Stimulated activated CD8-positive, alpha-beta memory T cell treated with anti-CD3 and anti-CD28 coated beads, Interleukin-15, amount 100 ng/mL, for 1 hour (primary cell): Measurements from ENCODE around the gene SOWAHC.
"Not testable (repeated sequence)": the region's sequence is repeated elsewhere in the genome, so short reads cannot be mapped to it uniquely, and the experiment has no call there.

Experiments
- DNase-seq: peaks from one replicate; pipeline ENCODE4 v3.0.0-alpha.2; 2020; ENCODE audit warnings: low read depth

Gene SOWAHC

GRCh38 chr2:109613922-109614714 is at the start of gene SOWAHC, which contains the start of gene SEPTIN10:
Gene SOWAHC (plus strand): TSS chr2:109614364. CDS start chr2:109614490, 126 bp downstream.
Gene SEPTIN10 (minus strand): TSS chr2:109613966. CDS start chr2:109613827, 139 bp downstream.
- peak; percentile 51 for DNase-seq

GRCh38 chr2:109575373-109575772 is 38.8 kb upstream of the SOWAHC start:
- no peak for DNase-seq

GRCh38 chr2:109577630-109578029 is 36.5 kb upstream of the SOWAHC start:
- DNase-seq: not testable (repeated sequence)

- DNase-seq: no peak
Measured at GRCh38 chr2:109582928-109583895, 31.0 kb upstream of the SOWAHC start.

- no peak for DNase-seq
Measured at GRCh38 chr2:109586687-109587086, 27.5 kb upstream of the SOWAHC start.

- no peak for DNase-seq
Measured at GRCh38 chr2:109591206-109591605, 23.0 kb upstream of the SOWAHC start.

GRCh38 chr2:109592905-109593304 is 21.3 kb upstream of the SOWAHC start:
- no peak for DNase-seq

GRCh38 chr2:109594246-109594885 is 19.8 kb upstream of the SOWAHC start:
- DNase-seq: no peak

- no peak for DNase-seq
Measured at GRCh38 chr2:109595644-109596043, 18.5 kb upstream of the SOWAHC start.

- DNase-seq: no peak
Measured at GRCh38 chr2:109597283-109597682, 16.9 kb upstream of the SOWAHC start.

GRCh38 chr2:109601783-109602182 is 12.4 kb upstream of the SOWAHC start:
- DNase-seq: no peak

GRCh38 chr2:109602617-109603188 is 11.5 kb upstream of the SOWAHC start:
- no peak for DNase-seq

GRCh38 chr2:109604597-109604996 is 9.6 kb upstream of the SOWAHC start:
- no peak for DNase-seq

GRCh38 chr2:109607766-109608165 is 6.4 kb upstream of the SOWAHC start:
- DNase-seq: no peak

GRCh38 chr2:109609352-109610024 is 4.7 kb upstream of the SOWAHC start:
- DNase-seq: no peak

- no peak for DNase-seq
Measured at GRCh38 chr2:109611467-109612095, 2.6 kb upstream of the SOWAHC start.

GRCh38 chr2:109613081-109613921 is 863 bp upstream of the SOWAHC start:
- DNase-seq: no peak

GRCh38 chr2:109614715-109615636 is 812 bp downstream of the SOWAHC start:
- no peak for DNase-seq

GRCh38 chr2:109615637-109616144 is 1.5 kb downstream of the SOWAHC start:
- DNase-seq: no peak
